NCI-H128 (cell line): Measurements from ENCODE around the gene TSNAX.
"Not testable (repeated sequence)": the region's sequence is repeated elsewhere in the genome, so short reads cannot be mapped to it uniquely, and the experiment has no call there.

Experiments used
- DNase-seq: peaks from one replicate; lab custom pipeline; 2025; ENCODE audit not compliant: unreplicated experiment; lab: John Stamatoyannopoulos, UW

The TSNAX gene

GRCh38 chr1:231561647-231562383, 33.3 kb downstream of the TSNAX start:
- DNase-seq, result no peak

DNA sequence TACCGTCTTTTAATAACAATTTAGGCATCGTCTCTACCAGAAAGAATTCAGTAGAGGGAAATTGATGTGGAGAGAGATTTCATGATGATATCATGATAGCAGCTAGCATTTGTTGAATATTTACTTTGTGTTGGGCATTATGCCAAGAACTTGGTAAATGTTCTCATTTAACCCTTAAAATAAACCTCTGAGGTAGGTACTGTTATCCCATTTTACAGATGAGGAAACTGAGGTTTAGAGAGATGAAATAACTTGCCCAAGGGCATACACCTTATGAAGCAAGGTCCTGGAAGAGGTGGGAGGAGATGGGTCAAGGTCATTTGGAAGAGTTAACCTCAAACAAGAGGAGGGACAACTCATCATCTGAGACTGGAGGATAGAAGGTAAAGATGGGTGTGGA, 34.8 kb downstream of the TSNAX start:
- no peak for DNase-seq

DNA sequence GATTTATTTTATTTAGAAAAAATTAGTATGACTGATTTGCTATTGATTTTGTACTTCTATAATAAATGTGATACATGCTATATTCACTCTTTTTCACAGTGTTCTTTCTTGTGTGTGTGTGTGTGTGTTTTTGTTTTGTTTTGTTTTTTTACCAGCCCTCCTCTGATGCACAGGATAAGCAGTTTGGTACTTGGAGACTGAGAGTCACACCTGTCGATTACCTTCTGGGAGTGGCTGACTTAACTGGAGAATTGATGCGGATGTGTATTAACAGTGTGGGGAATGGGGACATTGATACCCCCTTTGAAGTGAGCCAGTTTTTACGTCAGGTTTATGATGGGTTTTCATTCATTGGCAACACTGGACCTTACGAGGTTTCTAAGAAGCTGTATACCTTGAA, 35.9 kb downstream of the TSNAX start:
- no peak for DNase-seq

GRCh38 chr1:231566496-231566895, 38.0 kb downstream of the TSNAX start:
- DNase-seq, result no peak

DNA sequence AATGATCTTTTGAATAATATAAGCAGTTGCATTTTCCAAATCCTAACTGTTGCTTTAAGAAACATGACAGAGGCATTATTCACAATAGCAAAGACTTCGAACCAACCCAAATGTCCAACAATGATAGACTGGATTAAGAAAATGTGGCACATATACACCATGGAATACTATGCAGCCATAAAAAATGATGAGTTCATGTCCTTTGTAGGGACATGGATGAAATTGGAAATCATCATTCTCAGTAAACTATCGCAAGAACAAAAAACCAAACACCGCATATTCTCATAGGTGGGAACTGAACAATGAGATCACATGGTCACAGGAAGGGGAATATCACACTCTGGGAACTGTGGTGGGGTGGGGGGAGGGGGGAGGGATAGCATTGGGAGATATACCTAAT, 41.8 kb downstream of the TSNAX start:
- DNase-seq, result not testable (repeated sequence)

DNA sequence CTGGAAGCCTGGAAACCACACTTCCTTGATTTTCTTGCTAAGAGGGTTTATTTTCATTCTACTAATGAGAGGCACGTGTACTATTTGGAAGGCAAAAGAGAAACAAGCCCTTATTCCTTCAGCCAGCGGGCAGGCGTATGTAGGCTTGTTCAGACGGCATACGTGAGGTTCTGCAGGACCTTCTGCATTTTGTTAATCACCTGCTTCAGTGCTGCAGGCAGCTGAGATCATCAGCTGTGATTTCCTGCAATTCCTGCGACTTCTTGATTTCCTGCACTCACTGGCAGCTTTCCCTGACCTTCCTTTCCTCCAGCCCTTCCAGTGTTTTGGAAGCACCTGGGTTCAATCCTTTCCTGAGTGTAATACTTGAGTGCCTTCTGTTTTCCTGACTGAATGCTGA, 43.4 kb downstream of the TSNAX start:
- no peak for DNase-seq

- no peak for DNase-seq
Observed at GRCh38 chr1:231575472-231575871, 47.0 kb downstream of the TSNAX start.

DNA sequence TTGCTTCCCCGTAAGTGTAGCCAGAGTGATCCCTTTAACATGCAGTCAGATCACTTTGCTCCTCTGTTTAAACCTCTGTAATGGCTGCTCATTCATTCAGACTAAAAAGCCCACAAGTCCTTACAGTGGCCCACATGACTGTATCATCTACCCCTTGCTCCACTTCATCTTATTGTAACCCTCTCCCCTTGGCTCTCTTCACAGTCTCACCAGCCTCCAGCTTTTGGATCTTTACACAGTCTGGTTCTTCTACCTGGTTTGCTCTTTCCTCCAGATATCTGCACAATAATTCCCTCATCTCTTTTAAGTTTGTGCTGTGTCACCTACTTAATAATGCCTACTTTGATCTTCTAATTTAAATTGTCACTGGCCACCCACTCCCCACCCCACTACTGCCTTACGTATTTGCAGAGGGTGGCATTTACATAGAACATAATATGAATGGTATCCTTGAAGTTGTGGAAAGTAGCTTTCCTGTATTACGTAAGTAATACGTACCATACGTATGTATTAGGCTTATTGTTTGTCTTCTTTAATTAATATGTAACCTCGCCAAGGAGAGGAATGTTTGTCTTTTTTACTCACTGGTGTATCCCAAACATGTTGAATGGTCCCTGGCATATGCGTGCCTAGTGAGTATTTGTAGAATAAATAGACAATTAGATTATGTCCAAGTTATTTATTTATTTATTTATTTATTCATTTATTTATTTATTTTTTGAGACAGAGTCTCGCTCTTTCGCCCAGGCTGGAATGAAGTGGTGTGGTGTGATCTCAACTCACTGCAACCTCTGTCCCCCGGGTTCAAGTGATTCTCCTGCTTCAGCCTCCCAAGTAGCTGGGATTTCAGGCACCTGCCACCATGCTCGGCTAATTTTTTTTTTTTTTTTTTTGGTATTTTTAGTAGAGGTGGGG, 48.6 kb downstream of the TSNAX start:
- DNase-seq, result no peak

- no peak for DNase-seq
Observed at GRCh38 chr1:231580874-231581273, 52.4 kb downstream of the TSNAX start.

DNA sequence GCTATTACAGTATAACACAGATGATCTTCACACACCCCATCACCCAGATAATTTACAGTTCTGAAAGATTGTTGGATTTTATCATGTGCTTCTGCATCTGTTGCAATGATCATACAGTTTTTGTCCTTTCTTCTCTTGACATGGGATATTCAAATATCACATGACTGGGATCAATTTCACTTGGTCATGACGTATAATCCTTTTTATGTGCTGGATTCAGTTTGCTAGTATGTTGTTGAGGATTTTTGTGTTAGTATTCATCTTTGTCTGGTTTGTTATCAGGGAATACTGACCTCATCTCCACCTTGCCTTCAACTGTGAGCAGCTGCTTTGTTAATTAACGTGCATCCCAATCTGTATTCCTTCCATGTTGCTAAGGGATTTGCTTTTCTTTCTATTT, 53.4 kb downstream of the TSNAX start:
- DNase-seq, result no peak

DNA sequence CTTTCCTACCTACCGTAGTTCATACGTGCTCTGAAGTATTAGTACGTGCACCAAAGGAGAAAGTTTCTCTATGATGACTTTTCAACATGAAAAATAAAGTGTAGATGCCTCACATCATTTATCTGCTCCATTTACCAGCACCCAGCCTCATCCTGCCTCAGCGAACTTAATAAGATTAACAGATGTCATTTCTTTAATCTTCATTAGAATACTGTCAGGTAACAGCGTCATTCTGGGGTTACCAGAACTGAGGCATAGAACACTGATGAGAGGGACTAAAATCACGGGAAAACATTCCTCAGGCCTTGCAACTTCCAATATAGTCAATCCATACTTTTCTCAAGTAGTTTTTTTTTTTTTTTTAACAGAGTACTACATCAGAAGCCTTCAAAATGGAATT, 54.9 kb downstream of the TSNAX start:
- no peak for DNase-seq

- DNase-seq, result no peak
Observed at GRCh38 chr1:231584117-231584516, 55.6 kb downstream of the TSNAX start.

GRCh38 chr1:231584921-231585320, 56.5 kb downstream of the TSNAX start:
- no peak for DNase-seq

DNA sequence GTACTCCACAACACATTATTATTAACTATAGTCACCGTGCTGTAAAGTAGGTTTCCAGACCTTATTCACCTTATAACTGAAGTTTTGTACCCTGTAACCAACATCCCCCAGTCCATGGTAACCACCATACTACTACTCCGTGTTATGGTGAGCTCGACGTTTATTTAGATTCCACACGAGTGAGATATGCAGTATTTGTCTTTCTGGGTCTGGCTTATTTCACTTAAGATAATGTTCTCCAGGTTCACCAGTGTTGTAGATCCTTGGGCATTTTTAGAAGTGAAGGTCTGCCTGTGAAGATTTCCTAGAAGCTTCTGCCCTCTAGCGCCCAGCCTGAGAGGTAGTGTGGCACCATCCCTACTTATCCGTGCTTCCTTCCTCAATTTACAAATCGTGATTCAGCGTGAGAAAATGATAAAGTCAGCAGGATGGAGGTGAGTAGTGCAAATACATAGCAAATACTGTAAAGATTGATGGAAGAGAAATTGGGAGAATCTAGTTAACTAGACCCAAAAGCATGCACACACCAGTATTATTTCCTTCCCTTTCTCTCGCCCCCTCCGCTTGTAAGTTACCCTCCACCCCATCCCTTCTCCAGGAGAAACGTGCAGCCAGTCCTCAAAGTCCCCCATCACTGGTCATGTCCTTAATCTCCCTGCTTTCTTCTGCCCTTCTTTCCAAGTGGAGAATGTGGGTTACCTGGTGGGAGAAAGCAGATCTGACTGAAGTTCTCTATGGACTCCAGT, 62.2 kb downstream of the TSNAX start:
- no peak for DNase-seq

- no peak for DNase-seq
Observed at GRCh38 chr1:231591466-231591865, 63.0 kb downstream of the TSNAX start.

DNA sequence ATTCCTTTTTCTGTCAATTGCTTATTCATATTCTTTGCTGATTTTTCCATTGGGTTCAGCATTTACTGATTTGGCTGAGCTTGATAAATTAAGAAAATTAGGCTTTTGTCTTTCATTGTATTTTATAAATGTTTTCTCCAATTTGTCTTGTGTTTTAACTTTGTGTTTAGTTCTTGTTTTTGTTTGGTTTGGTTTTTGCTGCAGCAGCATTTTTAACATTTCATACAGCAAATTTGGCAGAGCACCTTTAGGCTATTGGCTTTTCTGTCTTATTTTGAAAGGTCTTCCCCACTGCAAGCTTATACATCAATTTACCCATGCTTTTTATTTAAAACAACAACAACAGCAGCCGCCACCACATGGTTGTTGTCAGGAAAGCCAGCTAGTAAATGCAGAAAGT, 64.3 kb downstream of the TSNAX start:
- no peak for DNase-seq

DNA sequence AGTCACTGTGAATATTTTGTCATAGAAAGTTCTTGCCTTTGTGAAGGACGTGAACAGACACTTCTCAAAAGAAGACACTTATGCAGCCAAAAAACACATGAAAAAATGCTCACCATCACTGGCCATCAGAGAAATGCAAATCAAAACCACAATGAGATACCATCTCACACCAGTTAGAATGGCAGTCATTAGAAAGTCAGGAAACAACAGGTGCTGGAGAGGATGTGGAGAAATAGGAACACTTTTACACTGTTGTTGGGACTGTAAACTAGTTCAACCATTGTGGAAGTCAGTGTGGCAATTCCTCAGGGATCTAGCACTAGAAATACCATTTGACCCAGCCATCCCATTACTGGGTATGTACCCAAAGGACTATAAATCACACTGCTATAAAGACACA, 64.8 kb downstream of the TSNAX start:
- DNase-seq, result not testable (repeated sequence)

DNA sequence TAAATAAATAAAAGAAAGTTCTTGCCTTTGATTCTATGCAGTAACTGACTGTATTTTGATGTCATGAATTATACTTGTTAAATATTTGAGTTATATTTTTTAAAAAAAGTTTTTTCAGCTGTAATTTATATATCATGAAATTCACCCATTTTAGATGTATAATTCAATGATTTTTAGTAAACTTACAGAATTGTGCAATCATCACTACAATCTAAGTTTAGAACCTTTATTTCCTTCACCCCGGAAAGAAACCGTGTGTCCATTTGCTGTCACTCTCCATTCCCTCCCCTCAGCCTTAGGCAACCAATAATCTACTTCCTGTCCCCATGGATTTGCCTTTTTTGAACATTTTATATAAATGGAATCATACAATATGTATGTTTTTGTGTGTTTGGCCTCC, 65.7 kb downstream of the TSNAX start:
- no peak for DNase-seq

DNA sequence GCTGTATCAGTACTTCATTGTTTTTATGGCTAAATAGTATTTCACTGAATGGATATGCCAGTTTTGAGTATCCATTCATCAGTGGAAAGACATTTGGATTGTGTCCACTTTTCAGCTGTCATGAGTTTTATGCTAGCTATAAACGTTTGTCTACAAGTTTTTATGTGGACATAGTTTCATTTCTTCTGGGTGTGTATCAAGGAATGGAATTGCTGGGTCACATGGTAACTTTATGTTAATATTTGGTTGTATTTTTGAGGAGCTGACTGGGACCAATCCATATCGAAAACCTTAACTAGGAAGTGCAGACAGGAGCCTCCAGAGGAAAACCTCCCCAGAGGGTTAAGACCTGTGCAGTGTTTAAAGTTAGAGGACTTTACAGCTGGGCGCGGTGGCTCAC, 66.3 kb downstream of the TSNAX start:
- no peak for DNase-seq

- no peak for DNase-seq
Observed at GRCh38 chr1:231596337-231596791, 67.9 kb downstream of the TSNAX start.

- no peak for DNase-seq
Observed at GRCh38 chr1:231597971-231598370, 69.5 kb downstream of the TSNAX start.
